Nucleus accumbens (tissue), 56 donors: Measurements from ENCODE around the gene NR1H3.
A peak's percentile ranks its signal among the peaks of the same experiment; 100 is the strongest.
"Not testable (repeated sequence)": the region's sequence is repeated elsewhere in the genome, so short reads cannot be mapped to it uniquely, and the experiment has no call there.

Source experiments
- DNase-seq, 56 donors: peaks; one replicate each; lab custom pipeline; 2025; lab: John Stamatoyannopoulos, UW

Gene NR1H3

DNA sequence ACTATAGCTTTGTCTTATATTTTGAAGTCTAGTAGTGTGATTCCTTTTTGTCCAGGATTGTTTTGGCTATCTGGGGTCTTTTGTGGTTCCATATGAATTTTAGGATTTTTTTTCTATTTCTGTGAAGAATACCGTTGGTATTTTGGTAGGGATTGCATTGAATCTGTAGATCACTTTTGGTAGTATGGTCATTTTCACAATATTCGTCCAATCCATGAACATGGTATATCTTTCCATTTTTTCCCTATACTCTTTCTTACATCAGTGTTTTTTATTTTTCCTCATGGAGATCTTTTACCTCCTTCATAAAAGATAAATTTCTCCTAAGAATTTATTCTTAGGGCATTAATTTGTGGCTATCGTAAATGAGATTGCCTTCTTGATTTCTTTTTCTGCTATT, 41.3 kb downstream of the NR1H3 start:
- DNase-seq: no peak

DNA sequence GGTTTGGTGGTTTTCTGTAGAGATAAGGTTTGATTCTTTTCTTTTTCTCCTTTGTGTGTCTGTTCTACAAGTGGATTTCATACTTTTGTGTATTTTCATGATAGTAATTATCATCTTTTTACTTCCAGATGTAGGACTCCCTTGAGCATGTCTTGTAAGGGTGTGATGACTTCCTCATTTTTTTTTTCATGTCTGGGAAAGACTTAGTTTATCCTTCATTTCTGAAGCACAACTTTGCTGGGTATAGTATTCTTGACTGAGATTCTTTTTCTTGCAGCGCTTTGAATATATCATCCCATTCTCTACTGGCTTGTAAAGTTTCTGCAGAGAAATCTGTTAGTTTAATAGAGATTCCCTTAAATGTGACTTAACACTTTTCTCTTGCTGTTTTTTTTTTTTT, 45.1 kb downstream of the NR1H3 start:
- DNase-seq: no peak

DNA sequence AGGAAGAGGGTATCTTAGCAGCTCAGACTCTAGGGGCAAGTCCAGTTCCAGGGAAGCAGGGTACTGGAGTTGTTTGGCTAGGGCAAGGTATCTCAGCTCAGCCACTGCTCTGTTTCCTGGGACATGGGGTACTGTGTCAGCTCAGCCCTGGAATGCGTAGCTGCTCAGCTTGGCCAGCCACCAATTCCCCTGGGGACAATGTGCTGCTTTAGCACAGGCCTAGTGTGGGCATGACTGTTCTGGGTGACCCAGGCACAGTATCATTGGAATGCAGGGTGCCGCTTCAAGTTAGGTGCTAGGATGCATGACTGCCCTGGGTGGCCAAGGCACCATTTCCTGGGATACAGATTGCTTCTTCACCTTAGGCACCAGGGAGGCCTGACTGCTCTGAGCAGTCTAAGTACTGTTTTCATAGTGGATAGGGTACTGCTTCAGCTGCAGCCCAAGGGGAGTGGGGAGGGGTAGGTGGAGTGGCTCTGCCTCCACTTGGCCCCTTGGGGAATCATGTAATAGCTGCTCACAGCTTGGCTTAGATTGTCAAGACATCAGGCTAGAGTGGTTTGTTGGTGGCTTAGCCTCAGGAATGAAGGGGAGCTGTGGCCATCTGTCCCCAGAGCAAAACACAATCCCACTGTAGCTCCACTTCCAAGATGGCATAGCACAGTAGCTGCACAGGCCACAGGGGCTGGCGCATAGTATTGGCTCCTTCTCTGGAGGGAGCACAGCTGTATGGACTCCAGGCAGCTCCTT, 48.1 kb downstream of the NR1H3 start:
- DNase-seq: peak in 48 of 56 donors; percentile 2 to 76 (median 33)

DNA sequence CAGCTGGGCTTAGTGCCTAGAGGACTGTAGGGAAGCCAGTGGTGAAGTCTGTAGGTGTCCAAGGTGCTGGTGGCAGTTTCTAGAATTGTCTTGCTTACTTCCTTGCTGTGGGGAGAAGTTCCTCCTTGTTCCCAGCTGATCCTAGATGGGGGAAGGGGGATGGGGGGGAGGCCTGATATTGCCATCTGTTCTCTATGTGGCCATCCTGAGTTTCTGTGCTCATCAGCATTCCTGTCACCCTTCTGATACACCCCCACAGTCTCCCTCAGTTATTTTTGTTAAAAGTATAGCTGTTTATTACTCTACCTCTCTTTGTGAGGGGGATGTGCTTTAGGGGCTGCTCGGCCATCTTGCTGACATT, 48.7 kb downstream of the NR1H3 start:
- DNase-seq: no peak

DNA sequence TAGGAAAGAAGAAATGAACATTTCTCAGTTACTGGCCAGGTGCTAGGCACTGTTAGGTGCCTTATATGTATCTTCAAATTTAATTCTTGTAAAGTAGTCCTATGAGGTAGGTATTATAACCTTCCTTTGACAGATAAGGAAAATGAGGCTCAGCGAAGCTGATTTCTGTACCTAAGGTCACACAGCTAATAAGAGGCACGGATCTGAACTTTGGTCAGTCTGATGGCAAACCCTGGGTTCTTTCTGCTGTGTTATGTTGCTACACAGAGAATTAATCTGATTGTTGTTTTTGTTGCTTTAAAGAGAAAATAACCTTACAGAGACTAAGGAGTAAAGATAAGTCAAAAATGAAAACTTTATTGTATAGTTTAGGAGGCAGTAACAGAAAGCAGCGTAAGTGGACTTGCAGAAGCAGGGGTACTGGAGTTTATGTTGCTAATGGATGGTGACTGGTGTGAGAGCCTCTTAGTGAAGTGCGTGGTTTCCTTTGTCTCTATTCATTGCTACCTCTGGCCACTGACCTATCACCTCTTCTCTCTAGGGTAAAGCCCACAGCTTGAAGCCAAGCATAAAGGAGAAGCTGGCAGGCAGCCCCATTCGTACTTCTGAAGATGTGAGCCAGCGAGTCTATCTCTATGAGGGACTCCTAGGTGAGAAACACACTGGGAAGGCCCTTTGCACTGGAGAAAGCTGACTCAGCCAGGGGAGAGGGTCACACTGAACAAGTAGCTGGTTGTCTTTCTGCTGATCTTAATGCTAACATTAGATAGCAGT, 50.4 kb downstream of the NR1H3 start:
- DNase-seq: no peak

DNA sequence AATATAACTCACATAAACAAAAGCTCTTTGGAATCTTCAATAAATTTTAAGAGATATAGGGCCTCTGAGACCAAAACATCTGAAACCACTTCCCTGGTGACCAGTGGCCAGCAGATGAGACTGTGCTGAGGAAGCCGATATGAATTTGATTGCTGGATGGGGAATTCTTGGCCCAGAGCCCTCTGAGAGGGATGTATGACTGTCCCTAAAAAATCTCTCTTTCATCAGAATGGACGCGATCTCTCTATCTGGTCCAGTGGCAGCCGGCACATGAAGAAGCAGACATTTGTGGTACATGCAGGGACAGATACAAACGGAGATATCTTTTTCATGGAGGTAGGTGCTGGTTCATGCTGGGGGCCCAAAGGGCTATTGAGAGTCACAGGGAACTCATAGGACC, 57.2 kb downstream of the NR1H3 start:
- no peak for DNase-seq

DNA sequence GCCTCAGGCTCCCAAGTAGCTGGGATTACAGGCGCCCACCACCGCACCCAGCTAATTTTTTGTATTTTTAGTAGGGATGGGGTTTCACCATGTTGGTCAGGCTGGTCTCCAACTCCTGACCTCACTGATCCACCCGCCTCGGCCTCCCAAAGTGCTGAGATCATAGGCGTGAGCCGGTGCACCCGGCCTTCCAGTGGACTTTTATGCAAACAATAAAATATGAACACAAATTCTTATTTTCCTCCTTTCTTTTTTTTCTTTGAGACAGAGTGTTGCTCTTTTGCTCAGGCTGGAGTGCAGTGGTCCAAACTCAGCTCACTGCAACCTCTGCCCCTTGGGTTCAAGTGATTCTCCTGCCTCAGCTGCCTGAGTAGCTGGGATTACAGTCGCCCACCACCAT, 58.7 kb downstream of the NR1H3 start:
- not testable (repeated sequence) for DNase-seq

DNA sequence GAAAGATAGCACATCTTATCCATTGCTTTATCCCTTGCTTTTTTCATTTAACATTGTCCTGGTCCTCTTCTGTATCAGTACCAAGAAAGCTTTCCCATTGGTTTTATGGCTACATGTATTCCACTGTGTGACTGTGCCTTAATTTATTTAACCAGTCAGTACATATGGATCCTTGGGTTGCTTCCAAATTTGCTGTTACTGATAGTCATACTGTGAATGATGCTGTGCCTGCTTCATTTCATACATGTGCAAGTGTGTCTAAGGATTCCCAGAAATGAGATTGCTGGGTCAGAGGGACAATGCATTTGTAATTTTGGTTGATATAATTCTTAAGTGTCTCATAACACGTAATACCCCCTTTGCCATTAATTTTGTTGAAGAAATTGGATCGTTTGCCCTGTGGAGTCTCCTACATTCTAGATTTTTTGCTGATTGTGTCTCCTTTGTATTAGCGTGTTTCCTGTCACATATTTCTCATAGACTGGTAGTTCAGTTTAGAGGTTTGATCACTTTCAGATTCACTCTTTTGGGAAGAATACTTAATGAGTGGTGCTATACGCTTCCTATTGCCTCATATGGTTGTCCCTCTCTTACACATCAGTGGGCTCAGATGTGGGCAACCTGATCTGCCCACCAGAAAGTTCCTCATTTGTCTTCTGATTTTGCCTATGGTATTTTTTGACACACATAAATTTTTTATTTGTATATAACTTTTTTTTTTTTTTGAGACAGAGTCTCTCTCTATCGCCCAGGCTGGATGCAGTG, 59.5 kb downstream of the NR1H3 start:
- DNase-seq: no peak

DNA sequence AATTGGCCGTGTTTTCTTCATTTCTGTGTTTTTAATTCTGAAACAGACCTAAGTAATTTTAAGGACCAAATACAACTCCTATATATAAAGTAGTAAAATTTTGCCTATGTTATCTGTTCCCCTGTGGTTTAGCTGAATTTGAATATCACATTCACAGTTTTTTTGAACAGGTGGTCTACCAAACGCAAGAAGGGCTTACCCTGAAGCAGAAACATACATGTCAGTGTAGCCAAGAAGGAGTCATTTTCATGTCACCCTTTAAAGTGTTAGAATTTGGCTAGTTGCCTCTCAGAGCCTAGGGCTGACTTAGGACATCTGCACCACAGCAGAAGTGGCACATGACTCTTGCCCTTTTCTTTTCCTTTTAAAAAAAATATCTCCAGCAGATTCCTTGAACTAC, 60.4 kb downstream of the NR1H3 start:
- DNase-seq: no peak
